Left renal pelvis (tissue), 4 donors: ENCODE results near the gene PCDHGB2. TPM values are rescaled to one million over a fixed set of nuclear protein-coding genes. Genes with fewer than 3 reads are reported as not detected.
"Not testable (repeated sequence)": the region's sequence is repeated elsewhere in the genome, so short reads cannot be mapped to it uniquely, and the experiment has no call there.

Experiments
- DNase-seq, 4 donors: peaks; one replicate each; pipeline ENCODE4 v3.0.0-alpha.2; 2013; ENCODE audit warnings: low read depth in 4 of 4, low spot score in 3 of 4
- polyA plus RNA-seq, 4 donors: library from polyadenylated mRNA; unstranded; fragments of 120-200 nt; gene quantifications; one replicate each; pipeline ENCODE4 v1.2.1, GENCODE V29; 2013; ENCODE audit not compliant: insufficient read length in 4 of 4

Gene PCDHGB2
- polyA plus RNA-seq, 4 donors: 3.5 to 5.2 (median 3.8) TPM

- no peak for DNase-seq
These were observed 9.7 kb upstream of the PCDHGB2 start, which contains the start of gene PCDHGB1 for GRCh38 chr5:141349917-141350619. Gene PCDHGB1, plus strand, starts transcription at chr5:141350099. Its CDS starts 162 bp downstream, at chr5:141350261.

GRCh38 chr5:141351591-141351990, 8.2 kb upstream of the PCDHGB2 start:
- no peak for DNase-seq

GRCh38 chr5:141354900-141355469, 4.8 kb upstream of the PCDHGB2 start, which contains the start of gene PCDHGA4:
Gene PCDHGA4, plus strand, starts transcription at chr5:141355021. Its CDS starts 87 bp downstream, at chr5:141355108.
- no peak for DNase-seq

- no peak for DNase-seq
These were observed 4.2 kb upstream of the PCDHGB2 start for GRCh38 chr5:141355641-141356040.

- no peak for DNase-seq
These were observed 3.7 kb upstream of the PCDHGB2 start for GRCh38 chr5:141356133-141356532.

GRCh38 chr5:141356950-141357349, 2.8 kb upstream of the PCDHGB2 start:
- DNase-seq: no peak

- DNase-seq: no peak
These were observed 891 bp downstream of the PCDHGB2 start for GRCh38 chr5:141360685-141361084.

- DNase-seq: no peak
These were observed 2.9 kb downstream of the PCDHGB2 start for GRCh38 chr5:141362719-141363118.

GRCh38 chr5:141363952-141364660, 4.3 kb downstream of the PCDHGB2 start, which contains the start of gene PCDHGA5:
Gene PCDHGA5, plus strand, starts transcription at chr5:141364162. Its CDS starts 169 bp downstream, at chr5:141364331.
- no peak for DNase-seq

- DNase-seq: no peak
These were observed 6.5 kb downstream of the PCDHGB2 start for GRCh38 chr5:141366016-141366896.

GRCh38 chr5:141369994-141370848, 10.4 kb downstream of the PCDHGB2 start, which contains the start of gene PCDHGB3:
Gene PCDHGB3, plus strand, starts transcription at chr5:141370242. Its CDS starts 153 bp downstream, at chr5:141370395.
- DNase-seq: no peak

GRCh38 chr5:141371572-141372475, 12.0 kb downstream of the PCDHGB2 start:
- no peak for DNase-seq

- DNase-seq: no peak
These were observed 14.0 kb downstream of the PCDHGB2 start, which contains the start of gene PCDHGA6 for GRCh38 chr5:141373673-141374317. Gene PCDHGA6, plus strand, starts transcription at chr5:141373891. Its CDS starts 193 bp downstream, at chr5:141374084.

- DNase-seq: no peak
These were observed 14.8 kb downstream of the PCDHGB2 start for GRCh38 chr5:141374627-141375026.

- DNase-seq: not testable (repeated sequence)
These were observed 15.8 kb downstream of the PCDHGB2 start for GRCh38 chr5:141375444-141376155.

- no peak for DNase-seq
These were observed 22.9 kb downstream of the PCDHGB2 start, which contains the start of gene PCDHGA7 for GRCh38 chr5:141382469-141383294. Gene PCDHGA7, plus strand, starts transcription at chr5:141382742. Its CDS starts 158 bp downstream, at chr5:141382900.
